Measurements from ENCODE around the gene RAVER1.
"Not testable (repeated sequence)": the region's sequence is repeated elsewhere in the genome, so short reads cannot be mapped to it uniquely, and the experiment has no call there.

The RAVER1 gene

GRCh38 chr19:10332965-10333757, at the start of gene RAVER1:
TSS of gene RAVER1 (minus strand) at chr19:10333529. CDS start at chr19:10333507, 22 bp downstream.
- peak; percentile 87 for ATAC-seq
- TF ChIP-seq CREB5 (CRISPR knock-in tag; IDR thresholded peaks at IDR 0.05; ENCODE audit: low read depth) (no peak), ZNF8 (CRISPR knock-in tag; IDR thresholded peaks at IDR 0.05) (no peak), PATZ1 (CRISPR knock-in tag; IDR thresholded peaks at IDR 0.05; ENCODE audit: borderline replicate concordance) (0 out of 2 replicates have a peak, but pooled peaks have one; percentile 18), SNAI2 (CRISPR knock-in tag; IDR thresholded peaks at IDR 0.05) (no peak), TSHZ2 (CRISPR knock-in tag; IDR thresholded peaks at IDR 0.05) (0 out of 2 replicates have a peak, but pooled peaks have one; percentile 24), POU6F1 (CRISPR knock-in tag; IDR thresholded peaks at IDR 0.05; ENCODE audit: borderline replicate concordance, low read depth) (no peak), TOX (CRISPR knock-in tag; IDR thresholded peaks at IDR 0.05; ENCODE audit: borderline replicate concordance) (no peak), ESRRG (CRISPR knock-in tag; IDR thresholded peaks at IDR 0.05) (no peak), ARNTL (CRISPR knock-in tag; IDR thresholded peaks at IDR 0.05; ENCODE audit: borderline replicate concordance, low read depth) (no peak), CSDC2 (CRISPR knock-in tag; IDR thresholded peaks at IDR 0.05) (no peak), ZFP3 (CRISPR knock-in tag; IDR thresholded peaks at IDR 0.05) (no peak), ZNF70 (CRISPR knock-in tag; IDR thresholded peaks at IDR 0.05) (no peak), RARB (CRISPR knock-in tag; IDR thresholded peaks at IDR 0.05) (no peak), GLIS3 (CRISPR knock-in tag; IDR thresholded peaks at IDR 0.05) (no peak)

- ATAC-seq: not testable (repeated sequence)
Measured at GRCh38 chr19:10383223-10383499, 49.8 kb upstream of the RAVER1 start.

- peak; percentile 98 for ATAC-seq
- TF ChIP-seq ZNF70 (CRISPR knock-in tag; IDR thresholded peaks at IDR 0.05) (no peak), PATZ1 (CRISPR knock-in tag; IDR thresholded peaks at IDR 0.05; ENCODE audit: borderline replicate concordance) (0 out of 2 replicates have a peak, but pooled peaks have one; percentile 15)
Measured at GRCh38 chr19:10380313-10381102, 47.2 kb upstream of the RAVER1 start, which contains the start of gene TYK2. TSS of gene TYK2 (minus strand) at chr19:10380572. CDS start at chr19:10378406, 2,166 bp downstream.

GRCh38 chr19:10379880-10380312, 46.6 kb upstream of the RAVER1 start:
- ATAC-seq: peak; percentile 1; the same call in 1 of the 3 replicates

More at GRCh38 chr19:10379880-10380312, 46.6 kb upstream of the RAVER1 start:
- TF ChIP-seq ZFP30 (CRISPR knock-in tag; IDR thresholded peaks at IDR 0.05) (no peak), GLIS3 (CRISPR knock-in tag; IDR thresholded peaks at IDR 0.05) (no peak)
